Kidney tubule cell (primary cell): ENCODE data around the gene KIRREL1.

Experiments used
- DNase-seq: peaks from one replicate; pipeline ENCODE4 v3.0.0-alpha.2; 2018; ENCODE audit warnings: low spot score

KIRREL1 gene

GRCh38 chr1:158035976-158036583, 42.6 kb downstream of the KIRREL1 start:
- DNase-seq: peak; percentile 59

DNA sequence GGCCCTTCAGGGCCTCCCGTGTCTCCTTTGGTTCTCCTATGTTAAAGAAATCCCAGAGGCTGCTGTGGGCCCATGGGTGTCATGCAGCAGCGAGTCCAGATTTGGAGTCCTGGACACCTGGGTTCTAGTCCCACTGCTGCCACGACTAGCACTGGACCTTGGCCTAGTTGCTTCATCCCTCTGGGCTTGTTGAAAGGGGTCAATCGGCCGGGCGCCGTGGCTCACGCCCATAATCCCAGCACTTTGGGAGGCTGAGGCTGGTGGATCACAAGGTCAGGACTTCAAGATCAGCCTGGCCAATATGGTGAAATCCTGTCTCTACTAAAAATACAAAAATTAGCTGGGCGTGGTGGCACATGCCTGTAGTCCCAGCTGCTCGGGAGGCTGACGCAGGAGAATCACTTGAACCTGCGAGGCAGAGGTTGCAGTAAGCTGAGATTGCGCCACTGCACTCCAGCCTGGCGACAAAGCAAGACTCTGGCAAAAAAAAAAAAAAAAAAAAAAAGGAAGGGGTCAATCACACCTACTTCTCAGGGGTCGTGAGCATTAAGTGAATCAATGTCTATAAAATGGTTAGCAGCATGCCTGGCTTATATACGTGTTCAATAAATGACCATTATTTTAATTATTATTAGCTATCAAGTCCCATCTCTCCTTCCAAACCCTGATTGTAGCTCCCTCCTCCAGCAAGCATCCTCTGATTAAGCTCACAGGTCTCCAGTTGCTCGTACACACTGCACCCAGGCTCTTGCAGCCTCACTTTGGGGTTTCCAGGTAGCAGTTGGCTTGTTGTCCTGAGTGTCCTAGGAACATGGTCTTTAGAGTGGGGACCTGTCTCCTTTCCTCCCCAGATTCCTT, 43.8 kb downstream of the KIRREL1 start:
- no peak for DNase-seq

DNA sequence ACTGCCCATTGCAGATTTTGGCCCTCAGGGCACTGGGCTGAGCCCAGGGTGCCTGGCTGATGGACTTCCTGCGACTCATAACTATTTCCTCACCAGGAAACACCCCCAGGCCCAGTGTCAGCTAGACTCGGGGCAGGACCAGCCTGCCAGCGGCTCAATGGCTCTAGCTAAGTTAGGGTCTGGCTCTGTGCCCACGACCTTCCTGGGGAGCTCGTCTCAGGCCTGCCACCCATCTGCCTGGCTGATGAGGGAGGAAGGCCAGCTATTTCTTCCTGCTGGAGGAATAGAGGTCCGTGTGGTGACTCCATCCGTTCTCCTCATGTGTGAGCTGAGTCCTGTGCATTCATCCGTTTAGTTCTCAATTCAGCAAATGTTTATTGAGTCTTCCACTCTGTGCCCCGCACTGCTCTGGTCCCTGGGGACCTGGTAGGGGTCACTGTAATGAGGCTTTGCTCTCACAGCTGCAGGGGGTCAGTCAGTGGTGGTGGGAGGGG, 44.5 kb downstream of the KIRREL1 start:
- peak; percentile 94 for DNase-seq

DNA sequence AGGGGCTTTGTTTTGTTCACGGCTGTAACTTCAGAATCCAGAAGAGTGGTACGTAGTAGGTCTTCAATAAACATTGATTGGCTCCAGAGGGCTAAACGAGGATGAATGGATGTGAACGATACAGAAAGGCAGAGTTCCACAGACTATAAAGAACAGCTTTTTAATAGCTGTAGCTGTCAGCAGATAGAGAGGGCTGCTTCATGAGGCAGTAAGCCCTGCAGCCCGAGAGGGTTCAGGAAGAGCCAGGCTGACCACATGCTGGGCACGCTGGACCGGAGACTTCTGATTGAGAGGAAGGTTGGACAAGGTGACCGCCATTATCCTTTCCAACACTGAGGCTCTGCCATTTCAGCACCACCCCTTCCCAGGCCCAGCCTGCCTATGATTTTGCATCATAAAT, 45.3 kb downstream of the KIRREL1 start:
- DNase-seq: no peak

DNA sequence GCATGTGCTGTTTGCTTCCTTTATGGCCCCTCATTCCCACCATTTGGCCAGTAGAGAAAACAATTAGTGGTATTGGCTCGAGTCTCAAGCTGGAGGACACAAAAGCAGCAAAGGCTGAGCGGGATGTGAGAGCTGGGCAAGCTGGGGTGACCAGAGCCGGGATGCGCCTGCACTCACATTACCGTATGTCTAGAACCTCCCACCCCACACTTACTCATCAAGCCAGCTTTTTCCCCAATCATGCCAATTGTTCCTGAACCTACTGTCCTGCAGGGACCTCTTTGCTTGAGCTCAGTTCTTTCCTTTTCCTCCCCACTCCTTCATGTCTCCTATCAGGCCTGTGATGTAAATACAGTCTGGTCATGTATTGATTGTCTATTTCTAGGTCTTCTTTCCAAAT, 45.9 kb downstream of the KIRREL1 start:
- DNase-seq: no peak

DNA sequence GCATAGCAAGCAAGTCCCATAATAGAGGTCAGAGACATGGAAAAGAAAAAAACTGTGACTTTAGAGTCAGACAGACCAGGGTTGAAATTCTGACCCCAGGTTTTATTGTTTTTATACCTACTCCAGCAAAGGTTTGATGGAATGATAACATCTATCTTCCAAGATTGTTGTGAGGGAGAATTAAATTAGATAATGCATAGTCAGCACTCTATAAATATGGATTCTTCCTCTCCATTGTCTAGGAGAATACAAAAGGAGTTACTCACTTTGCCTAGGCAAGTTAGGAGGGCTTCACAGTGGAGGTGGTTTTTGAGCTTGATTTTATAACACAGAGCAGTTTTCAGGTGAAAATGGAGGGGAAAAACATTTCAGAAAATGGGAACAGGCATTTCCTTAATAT, 46.9 kb downstream of the KIRREL1 start:
- DNase-seq: no peak

GRCh38 chr1:158043232-158043631, 49.8 kb downstream of the KIRREL1 start:
- DNase-seq: no peak

DNA sequence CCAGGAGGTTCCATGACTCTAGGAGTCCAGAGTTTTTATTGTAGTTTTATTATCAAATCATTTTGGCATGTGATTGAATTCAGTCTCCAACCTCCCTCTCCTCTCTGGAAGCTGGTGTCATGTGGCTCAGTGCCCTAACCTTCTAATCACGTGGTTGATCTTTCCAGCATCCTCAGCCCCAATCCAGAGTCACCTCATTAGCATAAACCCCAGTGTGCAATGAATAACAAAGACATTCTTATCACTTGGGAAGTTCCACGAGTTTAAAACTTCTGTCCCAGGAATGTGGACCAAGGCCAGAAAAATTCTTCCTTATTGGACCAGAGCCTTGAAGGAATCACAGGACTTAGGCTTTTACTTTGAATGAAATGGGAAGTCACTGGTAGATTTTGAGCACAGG, 52.2 kb downstream of the KIRREL1 start:
- peak; percentile 84 for DNase-seq

DNA sequence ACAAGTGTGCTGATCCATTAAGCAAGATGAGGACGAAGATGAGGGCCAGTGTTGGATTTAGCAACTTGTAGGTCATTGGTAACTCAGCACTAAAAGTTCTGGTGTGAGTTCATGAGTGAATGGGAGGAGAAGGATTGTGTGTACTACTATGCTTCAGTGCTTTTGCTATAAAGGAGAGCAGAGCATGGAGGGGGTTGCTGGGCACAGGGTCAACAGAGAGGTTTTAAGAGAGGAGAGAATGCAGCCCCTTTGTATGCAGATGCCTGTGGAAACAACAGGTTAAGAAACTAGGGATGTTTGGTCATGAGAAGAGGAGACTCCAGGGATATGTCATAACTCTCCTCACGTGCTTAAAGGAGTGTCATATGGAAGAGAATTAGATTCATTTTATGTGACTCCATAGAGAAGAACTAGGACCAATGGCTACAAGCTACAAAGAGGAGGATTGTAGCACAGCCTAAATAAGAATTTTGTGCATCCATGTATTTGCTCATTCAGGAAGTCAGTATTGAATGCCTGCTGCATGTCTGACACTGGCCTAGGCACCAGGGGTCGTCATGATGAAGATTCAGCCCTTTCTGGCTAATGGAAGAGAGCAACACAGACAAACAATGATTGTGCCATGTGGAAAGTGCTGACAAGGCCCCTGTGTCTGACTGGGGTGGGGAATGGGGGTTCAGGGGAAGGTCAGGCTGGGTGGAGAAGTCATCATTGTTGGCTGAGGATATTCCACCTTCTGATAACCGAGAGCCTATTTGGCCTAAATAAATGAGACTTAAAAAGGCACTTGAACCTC, 53.5 kb downstream of the KIRREL1 start:
- no peak for DNase-seq

DNA sequence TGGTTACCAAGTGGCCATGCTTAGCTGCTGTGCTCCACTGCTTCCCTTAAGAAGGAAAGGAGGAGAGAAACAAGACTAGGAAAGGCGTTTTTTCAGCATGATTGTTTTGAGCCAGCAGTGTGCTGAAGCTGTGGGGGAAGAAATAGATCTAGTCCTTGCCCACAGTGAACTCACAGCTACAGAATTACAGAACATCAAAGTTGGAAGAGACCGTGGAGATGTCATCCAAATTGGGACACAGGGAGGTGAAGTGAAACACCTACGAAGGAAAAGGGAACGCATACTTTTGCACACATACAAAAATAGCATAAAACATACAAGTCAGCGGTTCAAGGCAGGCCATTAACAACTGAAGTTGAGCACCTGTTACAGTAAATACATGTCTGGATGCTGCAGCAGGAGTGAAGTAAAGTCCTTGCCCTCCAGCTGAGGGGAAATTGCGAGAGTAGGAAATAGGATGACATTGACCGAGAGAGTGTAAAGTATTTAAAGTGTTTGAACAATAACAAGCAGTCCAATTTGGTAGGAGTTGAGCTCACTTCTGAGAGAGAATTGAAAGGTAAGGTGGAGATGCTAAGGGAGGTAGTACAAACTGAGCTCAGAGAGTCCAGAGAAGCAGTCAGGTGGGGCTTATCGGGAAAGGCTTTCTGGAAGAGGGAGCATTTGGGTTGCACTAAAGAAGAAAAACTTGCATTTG, 55.1 kb downstream of the KIRREL1 start:
- no peak for DNase-seq

- peak; percentile 12 for DNase-seq
These were observed 56.4 kb downstream of the KIRREL1 start for GRCh38 chr1:158049853-158050252.

DNA sequence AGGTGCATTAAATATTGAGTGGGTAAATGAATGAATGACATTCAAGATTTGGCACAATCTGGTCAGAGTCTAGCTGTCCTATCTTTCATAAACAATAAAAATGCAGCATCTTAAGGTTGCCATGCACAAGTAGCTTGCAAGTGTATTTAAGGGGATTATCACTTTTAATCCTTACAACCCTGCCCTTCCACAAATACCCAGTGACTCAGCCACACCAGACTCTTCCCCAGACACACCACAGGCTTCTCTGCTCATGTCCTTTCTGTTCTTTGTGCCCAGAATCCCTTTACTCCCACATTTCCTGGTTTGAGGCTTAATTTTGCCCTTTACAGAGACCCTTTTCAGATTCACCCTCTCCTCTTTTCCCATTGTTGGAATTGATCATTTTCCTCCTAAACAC, 59.8 kb downstream of the KIRREL1 start:
- DNase-seq: peak; percentile 50

- no peak for DNase-seq
These were observed 61.3 kb downstream of the KIRREL1 start for GRCh38 chr1:158054721-158055120.

- peak; percentile 41 for DNase-seq
These were observed 62.4 kb downstream of the KIRREL1 start for GRCh38 chr1:158055854-158056253.

DNA sequence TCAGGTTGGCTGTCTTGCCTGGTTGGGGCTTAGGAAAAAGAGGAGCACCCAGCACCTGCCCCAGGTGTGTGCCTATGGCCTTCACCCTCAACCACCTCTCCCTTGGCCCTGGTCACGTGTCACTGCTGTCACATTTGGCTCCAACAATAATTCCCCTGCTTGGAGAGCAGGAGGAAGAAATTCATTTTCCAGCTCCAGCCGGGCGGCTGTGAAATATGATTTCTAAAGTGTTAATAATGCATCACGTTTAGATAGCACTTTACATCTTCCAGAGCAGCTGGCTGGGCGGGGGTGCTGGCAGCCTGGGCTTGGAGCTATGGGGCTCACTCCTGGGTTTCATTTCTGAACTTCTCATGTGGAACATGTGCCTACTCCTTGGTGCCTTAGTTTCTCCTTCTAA, 63.1 kb downstream of the KIRREL1 start:
- DNase-seq: no peak

DNA sequence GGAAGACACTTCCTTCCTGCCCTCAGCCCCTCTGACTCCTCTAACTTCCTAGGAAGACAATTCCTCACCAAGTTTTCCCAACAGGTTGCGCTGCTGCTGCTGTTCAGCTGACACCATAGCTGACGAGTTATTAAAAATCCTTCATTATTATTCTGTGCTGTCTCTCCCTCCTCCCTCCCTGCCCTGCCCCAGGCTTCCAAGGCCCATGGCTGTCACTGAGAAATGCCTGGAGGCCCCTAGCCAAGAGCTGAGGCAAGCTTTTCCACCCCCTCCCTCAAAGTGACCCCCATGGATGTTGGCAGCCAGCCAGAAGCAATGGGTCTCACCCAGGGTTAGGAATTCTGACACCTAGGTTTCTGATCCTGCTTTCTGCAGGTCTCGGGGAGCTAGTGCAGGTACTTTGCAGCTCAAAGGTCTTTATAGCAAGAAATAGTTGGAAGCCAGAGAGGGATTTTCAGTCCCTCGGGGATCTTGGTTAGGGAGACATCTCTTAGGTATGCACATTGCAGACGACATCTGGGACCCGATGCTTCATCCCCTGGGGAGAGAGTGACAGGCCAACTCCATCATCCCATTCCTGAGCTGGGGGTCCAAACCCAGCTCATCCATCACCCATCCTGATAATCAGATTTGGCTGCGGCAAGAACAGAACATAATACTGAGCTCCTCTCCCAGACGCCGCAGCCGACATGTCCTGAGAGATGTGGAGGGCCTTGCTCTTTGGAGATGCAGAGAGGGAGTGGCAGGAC, 65.0 kb downstream of the KIRREL1 start:
- DNase-seq: no peak

DNA sequence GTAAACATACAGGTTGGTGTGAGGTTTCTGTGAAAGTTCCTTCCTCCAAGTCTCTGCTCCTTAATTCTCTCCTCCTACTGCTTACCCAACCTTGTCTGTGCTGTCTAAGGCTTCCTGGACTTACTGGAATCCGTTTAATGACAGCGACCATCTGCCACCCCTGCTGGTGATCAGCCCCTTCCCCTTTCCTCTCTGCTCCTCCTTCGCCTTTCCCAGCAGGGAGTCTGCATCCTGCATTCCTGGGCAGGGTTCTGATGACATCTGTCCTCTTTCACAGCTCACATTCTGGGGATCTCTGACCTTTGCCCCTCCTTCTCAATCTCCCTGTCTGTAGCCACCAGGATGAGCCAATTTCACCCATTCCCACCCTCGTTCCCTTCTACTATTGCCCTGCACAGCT, 66.5 kb downstream of the KIRREL1 start:
- no peak for DNase-seq

DNA sequence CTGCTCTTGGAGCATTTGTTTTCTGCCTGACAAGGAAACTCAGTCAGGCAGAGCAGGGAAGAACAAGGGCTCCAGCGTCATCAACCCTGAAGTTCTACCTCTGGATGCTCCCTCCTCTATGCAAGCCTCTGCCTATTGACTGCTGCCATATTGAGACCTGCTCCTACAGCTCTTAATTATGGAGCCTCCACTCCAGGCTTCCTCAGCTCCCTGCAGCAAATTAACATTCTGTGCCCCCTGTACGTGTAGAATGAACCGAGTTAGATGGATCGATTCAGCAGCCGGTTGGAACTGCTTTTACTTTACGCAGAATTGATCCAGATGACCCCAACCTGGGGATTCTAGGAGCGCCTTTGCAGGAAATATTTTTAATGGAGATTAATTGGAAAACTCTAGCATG, 68.7 kb downstream of the KIRREL1 start:
- DNase-seq: no peak

- peak; percentile 45 for DNase-seq
These were observed 74.2 kb downstream of the KIRREL1 start for GRCh38 chr1:158067662-158068061.

GRCh38 chr1:158068918-158069317, 75.5 kb downstream of the KIRREL1 start:
- DNase-seq: no peak

GRCh38 chr1:158071138-158071537, 77.7 kb downstream of the KIRREL1 start:
- DNase-seq: no peak
